Nephron (organoid): ENCODE measurements around the gene PCDH9.

Experiments used
- H3K27ac Mint-ChIP-seq, 3 experiments: 2 replicates each; pipeline ENCODE4 v1.8.0; 2020; ENCODE audit warnings: mixed read lengths in 3 of 3, mild to moderate bottlenecking in 2 of 3, moderate library complexity in 1 of 3
- H3K27me3 Mint-ChIP-seq: 2 replicates; pipeline ENCODE4 v1.8.0; 2021; ENCODE audit warnings: low read depth, mild to moderate bottlenecking, moderate library complexity, mixed read lengths
- H3K36me3 Mint-ChIP-seq: 2 replicates; pipeline ENCODE4 v1.8.0; 2020; ENCODE audit warnings: low read depth, mixed read lengths
- H3K4me1 Mint-ChIP-seq: 2 replicates; pipeline ENCODE4 v1.8.0; 2020; ENCODE audit warnings: mixed read lengths
- H3K4me3 Mint-ChIP-seq, 3 experiments: 2 replicates each; pipeline ENCODE4 v1.8.0; 2020; ENCODE audit warnings: mild to moderate bottlenecking in 3 of 3, mixed read lengths in 3 of 3, moderate library complexity in 2 of 3
- H3K9me3 Mint-ChIP-seq: 2 replicates; pipeline ENCODE4 v1.8.0; 2020; ENCODE audit warnings: mixed read lengths
- TF ChIP-seq, protein P1 (sequence below), 3 experiments: fragments of 200-600 bp; sonication (generic); IDR thresholded peaks; one replicate each; pipeline ENCODE4 v1.5.0; 2021; ENCODE audit warnings: antibody characterized with exemption in 3 of 3; ENCODE audit not compliant: unreplicated experiment in 3 of 3

PCDH9 gene

DNA sequence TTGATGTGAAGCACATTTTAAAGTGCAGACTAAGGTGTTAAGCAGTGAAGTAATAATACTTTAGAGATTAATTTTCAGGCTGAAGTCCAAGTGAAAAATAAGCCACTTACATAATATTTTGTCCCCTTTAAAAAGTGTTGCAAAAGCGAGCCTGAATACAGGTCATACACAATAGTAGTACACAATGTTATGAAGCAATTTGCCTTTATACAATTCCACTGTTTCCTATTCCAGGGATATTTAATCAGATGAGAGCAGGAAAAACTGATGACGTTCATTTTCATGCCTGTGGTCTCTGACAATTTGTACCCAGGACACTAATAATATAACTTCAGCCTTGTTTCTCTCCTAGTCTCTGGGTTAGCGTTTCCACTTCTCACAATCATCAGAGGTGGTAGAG, 916.7 kb downstream of the PCDH9 start:
- TF ChIP-seq, protein P1, sequence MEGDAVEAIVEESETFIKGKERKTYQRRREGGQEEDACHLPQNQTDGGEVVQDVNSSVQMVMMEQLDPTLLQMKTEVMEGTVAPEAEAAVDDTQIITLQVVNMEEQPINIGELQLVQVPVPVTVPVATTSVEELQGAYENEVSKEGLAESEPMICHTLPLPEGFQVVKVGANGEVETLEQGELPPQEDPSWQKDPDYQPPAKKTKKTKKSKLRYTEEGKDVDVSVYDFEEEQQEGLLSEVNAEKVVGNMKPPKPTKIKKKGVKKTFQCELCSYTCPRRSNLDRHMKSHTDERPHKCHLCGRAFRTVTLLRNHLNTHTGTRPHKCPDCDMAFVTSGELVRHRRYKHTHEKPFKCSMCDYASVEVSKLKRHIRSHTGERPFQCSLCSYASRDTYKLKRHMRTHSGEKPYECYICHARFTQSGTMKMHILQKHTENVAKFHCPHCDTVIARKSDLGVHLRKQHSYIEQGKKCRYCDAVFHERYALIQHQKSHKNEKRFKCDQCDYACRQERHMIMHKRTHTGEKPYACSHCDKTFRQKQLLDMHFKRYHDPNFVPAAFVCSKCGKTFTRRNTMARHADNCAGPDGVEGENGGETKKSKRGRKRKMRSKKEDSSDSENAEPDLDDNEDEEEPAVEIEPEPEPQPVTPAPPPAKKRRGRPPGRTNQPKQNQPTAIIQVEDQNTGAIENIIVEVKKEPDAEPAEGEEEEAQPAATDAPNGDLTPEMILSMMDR (IDR thresholded peaks at IDR 0.05; ENCODE audit: unreplicated experiment in 3 of 3) = no peak
- H3K4me1 Mint-ChIP-seq = peaks cover 10% of the 10 kb centered on the region
- no peaks in the 10 kb centered on the region for H3K36me3 Mint-ChIP-seq
- H3K4me3 Mint-ChIP-seq = no peak overlapping the region
- no peaks in the 10 kb centered on the region for H3K9me3 Mint-ChIP-seq
- H3K27me3 Mint-ChIP-seq = no peaks in the 10 kb centered on the region
- H3K27ac Mint-ChIP-seq = peak overlapping the region; percentile 87 to 88 (median 87)

DNA sequence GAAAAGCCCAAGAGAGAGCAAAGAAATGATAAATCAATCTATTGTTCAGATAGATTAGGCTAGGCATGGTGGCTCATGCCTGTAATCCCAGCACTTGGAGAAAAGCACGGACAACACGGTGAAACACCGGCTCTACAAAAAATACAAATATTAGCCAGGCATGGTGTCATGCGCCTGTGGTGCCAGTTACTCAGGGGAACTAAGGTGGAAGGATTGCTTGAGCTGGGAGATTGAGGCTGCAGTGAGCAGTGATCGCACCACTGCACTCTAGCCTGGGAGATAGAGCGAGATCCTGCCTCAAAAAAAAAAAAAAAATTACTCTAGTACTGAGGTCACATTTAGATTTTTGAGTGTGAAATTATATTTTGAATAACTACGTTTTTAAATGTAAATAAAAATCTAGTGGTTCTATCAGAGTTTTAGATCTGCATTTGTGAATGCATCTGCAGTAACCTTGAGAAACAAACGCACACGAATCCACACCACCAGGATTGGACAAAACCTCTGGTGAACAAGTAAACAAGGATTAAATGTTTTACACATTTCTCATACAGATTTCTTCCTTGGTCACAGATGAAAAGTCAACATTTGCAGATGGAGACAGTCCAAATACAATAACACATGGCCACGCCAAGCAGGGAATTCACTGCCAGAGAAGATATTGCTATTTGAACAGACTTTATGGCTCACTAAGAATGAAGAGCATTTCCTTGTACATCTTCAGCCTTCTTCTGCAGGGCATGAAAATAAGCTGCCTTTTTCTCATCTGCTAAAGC, 917.6 kb downstream of the PCDH9 start:
- no peak overlapping the region for H3K4me3 Mint-ChIP-seq
- H3K27me3 Mint-ChIP-seq = no peaks in the 10 kb centered on the region
- TF ChIP-seq, protein P1 (IDR thresholded peaks at IDR 0.05; ENCODE audit: unreplicated experiment in 3 of 3) = no peak
- H3K27ac Mint-ChIP-seq = peak overlapping the region; percentile 87 to 88 (median 87)
- H3K4me1 Mint-ChIP-seq = peaks cover 10% of the 10 kb centered on the region
- H3K9me3 Mint-ChIP-seq = no peaks in the 10 kb centered on the region
- no peaks in the 10 kb centered on the region for H3K36me3 Mint-ChIP-seq

DNA sequence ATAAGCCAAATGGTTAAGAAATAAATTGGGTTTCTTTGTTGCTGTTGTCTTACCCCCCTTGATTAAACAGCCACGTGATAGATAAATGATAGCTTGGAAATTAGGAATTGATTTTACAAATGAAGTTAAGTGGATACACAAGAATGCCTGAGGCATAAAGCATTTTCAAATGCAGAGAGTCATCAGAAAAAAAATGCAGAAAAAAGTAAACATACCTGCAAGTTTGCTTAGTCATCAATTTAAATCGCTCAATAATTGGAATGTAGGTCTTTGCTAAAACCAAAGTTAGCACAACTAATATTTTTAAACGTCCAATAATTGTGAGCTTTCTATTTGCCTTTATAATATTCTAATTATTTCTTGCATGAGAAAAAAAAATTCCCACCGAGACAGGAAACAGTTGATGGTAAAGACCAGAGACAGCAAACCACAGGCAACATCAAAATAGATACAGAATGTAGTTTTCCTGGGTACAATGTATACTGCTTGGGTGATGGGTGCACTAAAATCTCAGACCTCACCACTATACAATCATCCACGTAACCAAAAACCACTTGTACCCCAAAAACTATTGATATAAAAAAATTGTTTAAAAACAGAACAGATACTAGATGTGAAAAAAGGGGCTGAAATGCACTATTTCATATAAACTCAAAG, 924.0 kb downstream of the PCDH9 start:
- Mint-ChIP-seq H3K27me3 (no peaks in the 10 kb centered on the region), H3K36me3 (no peaks in the 10 kb centered on the region), H3K4me3 (no peak overlapping the region), H3K9me3 (no peaks in the 10 kb centered on the region), H3K27ac (peak overlapping the region in 1 of 3 experiments; percentile 78), H3K4me1 (no peaks in the 10 kb centered on the region)
- TF ChIP-seq, protein P1 (IDR thresholded peaks at IDR 0.05; ENCODE audit: unreplicated experiment in 3 of 3) = no peak

DNA sequence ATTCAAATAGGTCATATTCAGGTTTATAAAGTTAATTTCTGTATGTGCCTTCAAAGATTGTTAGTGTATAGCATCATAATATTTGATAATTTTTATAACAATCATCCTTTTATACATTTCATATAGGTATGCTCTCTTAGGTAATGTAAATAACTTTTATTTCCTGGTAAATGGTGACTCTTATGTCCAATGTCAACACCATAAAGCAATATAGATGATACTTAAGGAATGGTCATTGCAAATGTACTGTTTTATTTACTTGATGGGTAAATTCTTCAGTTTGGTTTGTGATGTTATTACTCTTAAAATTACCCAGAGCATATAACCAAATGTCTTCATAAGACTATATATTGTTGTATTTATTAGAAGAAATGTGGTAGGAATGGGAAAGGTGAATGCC, 928.7 kb downstream of the PCDH9 start:
- Mint-ChIP-seq H3K27ac (no peak overlapping the region), H3K4me3 (no peak overlapping the region), H3K36me3 (peaks cover 7% of the 10 kb centered on the region), H3K27me3 (no peaks in the 10 kb centered on the region), H3K4me1 (no peaks in the 10 kb centered on the region), H3K9me3 (peaks cover 9% of the 10 kb centered on the region)
- TF ChIP-seq, protein P1 (IDR thresholded peaks at IDR 0.05; ENCODE audit: unreplicated experiment in 3 of 3) = no peak

DNA sequence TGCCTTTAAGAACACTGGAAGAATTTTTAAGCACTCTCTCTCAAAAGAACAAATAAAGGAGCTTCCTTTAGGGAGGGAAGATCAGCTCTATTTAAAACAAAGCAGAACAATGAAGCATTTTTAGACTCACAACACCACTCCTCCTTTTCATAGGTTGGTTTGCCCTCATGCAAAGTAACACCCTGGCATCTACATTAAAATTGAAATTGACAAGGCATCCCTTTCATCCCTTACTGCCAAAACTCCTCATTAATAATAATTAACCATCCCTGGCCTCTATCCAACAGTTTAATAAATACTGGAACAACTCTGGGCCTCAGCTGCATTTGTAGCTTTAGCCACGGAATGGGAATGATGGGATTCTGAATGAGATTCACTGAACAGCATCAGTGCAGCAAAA, 929.1 kb downstream of the PCDH9 start:
- Mint-ChIP-seq H3K4me1 (no peaks in the 10 kb centered on the region), H3K4me3 (no peak overlapping the region), H3K27ac (peak overlapping the region; percentile 31 to 59 (median 46)), H3K9me3 (peaks cover 14% of the 10 kb centered on the region), H3K36me3 (peaks cover 12% of the 10 kb centered on the region), H3K27me3 (no peaks in the 10 kb centered on the region)
- TF ChIP-seq, protein P1 (IDR thresholded peaks at IDR 0.05; ENCODE audit: unreplicated experiment in 3 of 3) = no peak
